GM12878 (cell line): Measurements from ENCODE around the gene FAM187B. TPM values are rescaled to one million over a fixed set of nuclear protein-coding genes. Genes with fewer than 3 reads are reported as not detected.

ENCODE experiments used
- BHLHE40 ChIP-seq, 2 experiments: fragments of 450-650 bp in 1 of 2; IDR thresholded peaks; 2 replicates each; pipeline ENCODE4 v1.6.1; 2011 to 2017; ENCODE audit warnings: low read depth in 2 of 2, borderline replicate concordance in 1 of 2, improper control_type of control experiment in 1 of 2, low read length in 1 of 2, mild to moderate bottlenecking in 1 of 2
- CREB1 ChIP-seq: IDR thresholded peaks from 2 replicates; pipeline ENCODE4 v1.6.1; 2012; ENCODE audit warnings: low read depth, mild to moderate bottlenecking, inconsistent platforms
- GATAD2B ChIP-seq: fragments of 450-650 bp; conservative IDR thresholded peaks from 2 replicates; pipeline ENCODE4 v1.6.1; 2017; ENCODE audit warnings: low read depth, mild to moderate bottlenecking, moderate library complexity
- HDGF ChIP-seq: fragments of 450-650 bp; IDR thresholded peaks from 2 replicates; pipeline ENCODE4 v1.6.1; 2016; ENCODE audit warnings: antibody characterized with exemption
- IKZF1 ChIP-seq: fragments of 450-650 bp; conservative IDR thresholded peaks from 2 replicates; pipeline ENCODE4 v1.6.1; 2017; ENCODE audit warnings: antibody characterized with exemption, mild to moderate bottlenecking
- MEF2B ChIP-seq: fragments of 450-650 bp; IDR thresholded peaks from 2 replicates; pipeline ENCODE4 v1.6.1; 2018; ENCODE audit warnings: mild to moderate bottlenecking, moderate library complexity; ENCODE audit not compliant: partially characterized antibody, poor library complexity, severe bottlenecking
- MYC ChIP-seq: IDR thresholded peaks from 2 replicates; pipeline ENCODE4 v1.6.1; 2011; ENCODE audit warnings: mild to moderate bottlenecking, low read length, moderate library complexity, inconsistent platforms; ENCODE audit not compliant: insufficient read depth, insufficient replicate concordance, insufficient read length, severe bottlenecking
- NFYB ChIP-seq: IDR thresholded peaks from 2 replicates; pipeline ENCODE4 v1.6.1; 2011; ENCODE audit warnings: low read depth, mild to moderate bottlenecking, low read length, improper control_type of control experiment, moderate library complexity; ENCODE audit not compliant: insufficient read depth
- POLR2AphosphoS2 ChIP-seq: IDR thresholded peaks from 2 replicates; pipeline ENCODE4 v1.6.1; 2011; ENCODE audit warnings: low read depth, mild to moderate bottlenecking, low read length, improper control_type of control experiment, moderate library complexity
- RAD21 ChIP-seq: IDR thresholded peaks from 2 replicates; pipeline ENCODE4 v1.6.1; 2011; ENCODE audit warnings: mild to moderate bottlenecking, low read depth, low read length, moderate library complexity; ENCODE audit not compliant: insufficient read depth
- RELA ChIP-seq: fragments of 450-650 bp; IDR thresholded peaks from 2 replicates; pipeline ENCODE4 v1.8.0; 2014; ENCODE audit warnings: borderline replicate concordance; ENCODE audit not compliant: partially characterized antibody
- RUNX3 ChIP-seq: IDR thresholded peaks from 2 replicates; pipeline ENCODE4 v1.6.1; 2012; ENCODE audit warnings: low read length, inconsistent platforms
- SIN3A ChIP-seq: IDR thresholded peaks from 2 replicates; pipeline ENCODE4 v1.6.1; 2012; ENCODE audit warnings: low read depth, low read length, improper control_type of control experiment
- SMARCA5 ChIP-seq: fragments of 450-650 bp; IDR thresholded peaks from 2 replicates; pipeline ENCODE4 v1.6.1; 2017; ENCODE audit warnings: mild to moderate bottlenecking
- ZBTB11 ChIP-seq: fragments of 450-650 bp; formaldehyde crosslinking; IDR thresholded peaks from 2 replicates; pipeline ENCODE4 v1.5.0; 2022; ENCODE audit warnings: mild to moderate bottlenecking, missing genetic modification characterization
- ZBTB33 ChIP-seq: fragments of 450-650 bp; IDR thresholded peaks from 2 replicates; pipeline ENCODE4 v1.6.1; 2017; ENCODE audit warnings: mild to moderate bottlenecking
- ZBTB40 ChIP-seq: fragments of 450-650 bp; IDR thresholded peaks from 2 replicates; pipeline ENCODE4 v1.6.1; 2016; ENCODE audit warnings: mild to moderate bottlenecking, moderate library complexity, borderline replicate concordance
- polyA plus RNA-seq, 11 experiments: library from polyadenylated mRNA; depleted of rRNA in 4 of 11; unstranded in 6 of 11; stranded (reverse) in 5 of 11; fragments of >200 nt; fragmentation: Nextera tagmentation in 4 of 11; fragmentation: Illumina TruSeq in 1 of 11; extraction: Ambion mirVana in 4 of 11; extraction: Trizol in 1 of 11; gene quantifications; 1 replicate in 1 of 11; 2 replicates in 10 of 11; pipeline versions ENCODE4 v1.2.1 to v1.2.3, GENCODE V29; 2011 to 2016; ENCODE audit warnings: inconsistent platforms in 2 of 11, missing spikeins in 2 of 11, low read depth in 1 of 11
- total RNA-seq, 4 experiments: library from RNA; depleted of rRNA in 3 of 4; stranded (reverse); fragments of >200 nt in 3 of 4; fragmentation: Illumina TruSeq in 1 of 4; extraction: Trizol in 1 of 4; gene quantifications; 2 replicates each; pipeline versions ENCODE4 v1.2.1 to v1.2.3, GENCODE V29; 2013 to 2021

The FAM187B gene
- total and polyA plus RNA-seq, 10 of the 15 experiments (the other 5 are each of a cell fraction or from before 2014, with no cell fraction given): 0.05 TPM; not detected in 9

GRCh38 chr19:35269438-35270117, 41.0 kb upstream of the FAM187B start (continued):
- TF ChIP-seq BHLHE40 (IDR thresholded peaks at IDR 0.05; ENCODE audit: borderline replicate concordance in 1 of 2, low read depth in 2 of 2, low read length in 1 of 2): peak in 1 of 2 experiments; percentile 56; a peak in 1 of 4 replicates
- peak; percentile 81 for TF ChIP-seq RUNX3
- TF ChIP-seq ZBTB11 (CRISPR knock-in tag): no peak
- TF ChIP-seq IKZF1: peak; percentile 40
- TF ChIP-seq MEF2B: no peak
- TF ChIP-seq MYC: no peak
- TF ChIP-seq SMARCA5: peak; percentile 82; the same call in 1 of the 2 replicates
- TF ChIP-seq SIN3A: peak; percentile 62; the same call in 1 of the 2 replicates
- no peak for TF ChIP-seq ZBTB33
- no peak for TF ChIP-seq CREB1
- no peak for TF ChIP-seq RELA
- TF ChIP-seq ZBTB40: no peak
- peak; percentile 74; the same call in 1 of the 2 replicates for TF ChIP-seq GATAD2B
- TF ChIP-seq POLR2AphosphoS2: no peak
- TF ChIP-seq RAD21: peak; percentile 70
- TF ChIP-seq NFYB: no peak
- no peak for TF ChIP-seq HDGF
